ENCODE measurements around the gene NXPH4.
A peak's percentile ranks its signal among the peaks of the same experiment; 100 is the strongest.

Gene NXPH4

DNA sequence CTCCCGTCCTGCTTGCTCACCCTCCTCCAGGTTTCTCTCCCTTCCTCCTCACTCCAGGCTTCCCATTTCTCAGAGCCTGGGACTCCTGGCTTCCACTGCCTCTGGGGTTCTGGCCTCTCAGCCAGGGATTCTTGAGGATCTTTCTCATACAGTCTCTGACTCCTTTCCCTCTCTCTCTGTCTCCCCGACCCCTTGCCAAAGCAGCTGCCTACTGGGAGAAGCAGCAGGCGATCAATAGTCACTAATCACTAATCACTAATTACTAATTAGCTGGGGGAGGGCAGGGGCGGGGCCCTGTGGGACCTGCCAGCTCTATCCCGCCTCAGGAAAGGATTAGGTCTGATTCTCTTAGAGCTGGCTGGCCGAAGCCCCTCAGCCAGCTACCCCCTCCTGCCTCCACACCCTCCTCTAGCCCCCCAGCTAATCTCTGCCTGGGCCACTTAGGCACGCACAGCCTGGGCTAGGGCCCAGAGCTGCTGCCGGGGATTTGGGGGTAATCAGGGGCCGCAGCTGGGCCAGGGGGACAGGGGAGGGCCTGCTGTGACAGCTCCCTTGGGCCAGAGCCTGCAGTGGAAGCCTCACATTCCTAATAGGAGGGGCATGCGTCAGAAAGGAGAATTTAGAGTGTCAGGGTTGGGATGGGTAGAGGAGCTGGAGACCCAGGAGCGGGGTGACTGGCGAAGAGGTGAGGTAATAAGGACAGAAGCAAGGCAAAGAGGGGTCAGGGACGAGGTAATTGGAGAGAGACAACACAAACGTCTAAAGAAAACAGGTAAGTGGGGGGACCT lies 2.8 kb downstream of the NXPH4 start:
- DNase-seq (ENCODE audit: low read depth) = no peak

DNA sequence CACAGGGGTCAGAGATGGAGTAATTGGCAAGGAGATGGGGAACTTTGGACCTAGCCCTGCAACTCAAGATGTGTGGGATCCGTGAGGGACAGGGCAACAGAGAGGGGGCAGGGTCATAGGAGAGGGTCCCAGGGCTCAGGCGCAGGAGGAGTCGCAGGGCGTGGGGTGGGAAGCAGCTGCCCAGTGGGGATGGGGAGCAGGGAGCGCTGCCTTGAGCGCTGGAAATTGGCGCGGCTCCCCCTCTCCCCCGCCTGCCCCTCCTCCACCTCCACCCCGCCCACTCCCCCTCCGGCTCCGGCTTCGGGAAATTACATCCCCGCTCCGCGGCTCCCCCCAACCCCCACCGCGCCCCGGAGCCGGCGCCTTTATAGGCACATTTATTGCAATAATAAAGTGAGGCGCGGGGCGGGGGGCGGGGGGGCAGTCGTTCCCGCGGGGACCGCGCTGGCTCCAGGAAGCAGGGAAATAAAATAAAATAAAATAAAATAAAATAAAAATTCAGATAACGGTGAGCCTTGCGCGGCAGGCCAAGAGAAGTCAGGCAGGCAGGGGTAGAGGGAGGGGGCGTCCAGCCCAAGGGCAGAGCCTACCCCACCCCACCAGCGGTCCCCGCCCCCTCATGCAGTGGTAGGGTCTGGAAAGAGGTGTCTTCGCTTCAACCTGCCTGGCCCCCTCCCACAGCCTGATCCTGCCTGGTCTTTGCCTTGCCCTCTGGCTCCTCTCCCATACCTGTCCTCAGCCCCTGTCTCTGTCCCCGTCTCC lies 3.6 kb downstream of the NXPH4 start:
- DNase-seq (ENCODE audit: low read depth) = no peak

DNA sequence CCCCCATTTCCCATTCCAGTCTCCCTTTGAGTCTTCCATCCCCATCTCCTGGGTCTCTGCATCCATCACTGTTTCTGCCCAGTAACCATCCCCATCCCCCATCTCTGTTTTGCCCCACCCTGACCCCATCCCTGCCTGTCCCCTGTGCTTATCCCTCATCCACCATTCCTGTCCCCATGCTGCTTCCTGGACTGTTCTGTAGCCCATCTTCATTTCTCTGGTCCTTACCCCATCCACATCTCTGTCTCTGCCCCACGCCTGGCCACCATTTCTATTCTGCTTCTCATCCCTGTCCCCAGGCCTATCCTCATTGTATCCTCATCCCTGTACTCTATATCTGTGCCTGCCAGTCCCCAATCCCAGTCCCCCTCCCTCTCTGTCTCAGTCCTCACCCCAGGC lies 4.2 kb downstream of the NXPH4 start:
- no peak for DNase-seq (ENCODE audit: low read depth)

DNA sequence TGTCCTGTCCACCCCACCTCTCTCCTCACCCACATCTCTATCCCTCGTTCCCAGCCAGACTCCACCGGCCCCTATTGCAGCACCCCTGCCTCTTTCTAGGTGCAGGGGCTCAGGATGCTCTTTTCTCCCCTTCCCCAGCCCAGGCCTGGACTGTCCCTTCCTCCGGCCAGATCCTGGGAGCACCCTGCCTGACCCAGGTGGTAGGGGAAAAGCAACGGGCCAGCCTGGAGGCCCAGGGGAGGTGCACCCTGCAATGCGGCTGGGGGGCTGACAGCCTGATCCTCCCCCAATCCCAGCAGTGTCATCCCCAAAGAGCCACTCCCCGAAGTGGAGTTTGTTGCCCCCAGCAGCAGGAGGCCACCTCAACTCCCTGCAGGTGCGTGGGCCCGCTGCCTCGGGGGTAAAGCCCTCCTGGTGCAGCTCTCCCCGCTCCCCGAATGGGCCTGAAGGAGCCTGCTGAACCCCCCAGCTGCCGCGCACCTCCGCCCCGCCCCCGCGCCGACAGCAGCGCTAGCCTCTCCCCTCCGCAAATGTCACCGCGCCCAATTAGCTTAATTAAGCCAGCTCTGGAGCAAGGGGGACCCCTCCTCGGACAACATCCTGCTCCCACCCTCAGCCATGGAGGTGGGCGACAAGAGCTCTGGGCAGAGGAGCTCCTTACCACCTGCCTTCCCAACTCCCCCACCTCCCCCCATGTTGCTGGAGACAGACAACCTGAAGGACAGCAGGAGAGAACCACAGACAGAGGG lies 4.7 kb downstream of the NXPH4 start:
- no peak for DNase-seq (ENCODE audit: low read depth)

DNA sequence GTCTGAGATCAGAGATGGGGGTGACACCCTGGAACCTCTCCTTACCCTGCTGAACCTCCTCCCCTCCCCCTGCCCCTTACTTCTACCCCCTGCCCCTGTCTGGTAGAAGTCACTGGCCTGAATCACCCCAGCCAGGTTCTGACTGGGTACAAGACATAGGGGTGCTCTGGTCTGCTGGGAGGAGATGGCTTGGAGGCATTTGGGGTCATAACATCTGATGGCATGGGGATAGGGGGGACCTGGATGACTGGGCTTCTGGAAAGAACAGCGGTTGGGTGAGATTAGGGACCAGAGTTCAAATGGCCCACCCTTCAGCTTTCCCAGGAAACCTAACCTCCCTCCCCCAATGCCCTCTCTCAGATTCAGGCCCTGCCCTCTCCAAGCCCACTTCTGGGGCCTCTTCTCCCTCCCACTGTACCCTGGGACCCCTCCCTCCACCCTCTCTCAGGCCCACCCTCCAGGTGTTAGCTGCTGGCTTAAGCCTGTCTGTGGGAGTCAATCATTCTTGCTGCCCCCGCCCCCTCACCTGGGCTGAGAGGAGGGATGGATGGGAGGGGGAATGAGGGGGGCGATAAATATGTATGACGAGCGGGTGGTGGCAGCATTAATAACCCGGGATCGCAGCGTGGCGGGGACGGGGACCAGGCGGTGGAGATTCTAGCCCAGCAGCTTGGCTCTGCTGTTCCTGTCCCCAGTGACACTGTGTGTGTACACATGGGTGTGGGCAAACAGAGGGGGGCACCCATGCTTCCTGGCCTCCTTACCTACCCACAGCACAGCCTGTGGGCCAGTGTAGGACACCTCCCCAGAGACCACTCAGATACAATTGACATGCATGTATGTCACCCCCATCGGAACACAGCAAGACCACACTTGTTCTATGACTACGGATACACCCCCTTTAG lies 5.9 kb downstream of the NXPH4 start:
- no peak for DNase-seq (ENCODE audit: low read depth)

DNA sequence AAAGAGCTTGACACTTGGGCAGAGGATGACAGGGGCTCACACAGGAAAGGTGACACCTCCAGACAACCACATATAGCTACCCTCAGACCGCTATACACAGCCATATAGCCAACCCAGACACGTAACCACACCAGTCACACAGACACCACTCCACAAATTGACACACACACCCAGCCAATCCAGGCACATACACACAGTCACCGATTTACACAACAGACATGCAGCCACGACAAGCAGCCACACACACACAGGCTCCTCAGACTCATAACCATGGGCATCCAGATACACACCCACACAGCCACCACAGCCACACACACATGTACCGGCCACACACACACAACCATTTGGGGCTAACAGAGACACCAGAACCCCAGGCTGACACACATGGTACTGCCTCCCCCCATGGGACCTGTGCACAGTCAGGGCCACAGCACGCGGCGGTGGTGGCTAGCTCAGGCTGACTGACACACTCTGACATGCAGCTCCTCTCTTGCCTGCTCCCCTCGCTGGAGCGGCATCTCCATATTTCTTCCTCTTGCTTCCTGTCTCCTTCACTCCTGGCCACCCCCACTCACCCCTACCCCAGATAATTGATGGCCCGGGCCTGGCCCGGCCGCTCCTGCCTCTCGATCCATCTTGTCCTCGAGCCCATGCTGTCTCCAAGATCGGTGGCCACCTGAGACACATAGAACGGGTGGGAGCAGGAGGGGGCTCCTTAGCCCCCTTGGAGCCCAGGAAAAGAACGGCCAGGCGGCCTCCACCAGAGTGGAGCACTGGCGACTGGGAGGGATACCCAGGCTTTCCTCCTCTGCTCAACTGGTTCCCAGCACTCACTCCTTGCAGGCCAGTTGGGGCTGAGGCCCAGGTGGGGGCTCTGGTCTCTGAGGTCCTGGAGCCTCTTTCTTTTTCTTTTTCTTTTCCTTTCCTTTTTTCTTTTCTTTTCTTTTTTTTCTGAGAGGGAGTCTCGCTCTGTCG lies 6.9 kb downstream of the NXPH4 start:
- DNase-seq (ENCODE audit: low read depth) = no peak

DNA sequence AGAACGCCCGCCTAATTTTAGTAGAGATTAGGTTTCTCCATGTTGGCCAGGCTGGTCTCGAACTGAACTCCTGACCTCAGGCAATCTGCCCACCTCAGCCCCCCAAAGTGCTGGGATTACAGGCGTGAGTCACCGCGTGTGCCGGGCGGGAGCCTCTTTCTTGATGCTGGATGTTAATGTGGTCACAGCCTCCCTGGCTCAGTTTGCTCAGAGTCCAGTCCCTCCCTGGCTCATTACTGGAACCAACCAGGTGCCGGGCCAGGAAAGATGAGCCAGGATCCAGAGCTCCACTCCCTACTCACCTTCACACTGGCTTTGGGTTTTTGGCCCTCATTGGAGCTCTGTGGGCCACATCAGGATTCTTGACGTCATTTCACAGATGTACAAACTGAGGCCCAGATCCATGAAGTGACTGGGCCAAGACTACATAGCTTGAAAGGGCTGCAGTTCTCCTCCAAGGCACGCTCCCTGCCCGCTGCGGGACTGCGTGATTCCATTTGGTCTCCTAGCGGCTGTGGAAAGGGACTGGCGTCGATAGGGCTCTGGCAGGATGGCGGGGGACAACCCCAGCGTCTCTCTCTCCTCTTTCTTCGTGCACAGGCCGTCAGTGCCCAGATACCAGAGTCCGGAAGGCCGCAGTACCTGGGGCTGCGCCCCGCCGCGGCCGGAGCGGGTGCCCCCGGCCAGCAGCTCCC lies 7.8 kb downstream of the NXPH4 start:
- DNase-seq (ENCODE audit: low read depth) = no peak

DNA sequence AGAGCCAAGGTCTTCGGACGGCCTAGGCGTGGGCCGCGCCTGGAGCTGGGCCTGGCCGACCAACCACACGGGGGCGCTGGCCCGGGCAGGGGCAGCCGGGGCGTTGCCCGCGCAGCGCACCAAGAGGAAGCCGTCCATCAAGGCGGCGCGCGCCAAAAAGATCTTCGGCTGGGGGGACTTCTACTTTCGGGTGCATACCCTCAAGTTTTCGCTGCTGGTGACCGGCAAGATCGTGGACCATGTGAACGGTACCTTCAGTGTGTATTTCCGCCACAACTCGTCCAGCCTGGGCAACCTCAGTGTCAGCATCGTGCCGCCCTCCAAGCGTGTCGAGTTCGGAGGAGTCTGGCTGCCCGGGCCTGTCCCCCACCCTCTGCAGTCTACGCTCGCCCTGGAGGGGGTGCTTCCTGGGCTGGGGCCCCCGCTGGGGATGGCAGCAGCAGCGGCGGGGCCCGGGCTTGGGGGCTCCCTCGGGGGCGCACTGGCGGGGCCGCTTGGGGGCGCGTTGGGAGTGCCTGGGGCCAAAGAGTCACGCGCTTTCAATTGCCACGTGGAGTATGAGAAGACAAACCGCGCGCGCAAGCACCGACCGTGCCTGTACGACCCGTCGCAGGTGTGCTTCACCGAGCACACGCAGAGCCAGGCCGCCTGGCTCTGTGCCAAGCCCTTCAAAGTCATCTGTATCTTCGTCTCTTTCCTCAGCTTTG lies 8.5 kb downstream of the NXPH4 start:
- no peak for DNase-seq (ENCODE audit: low read depth)

DNA sequence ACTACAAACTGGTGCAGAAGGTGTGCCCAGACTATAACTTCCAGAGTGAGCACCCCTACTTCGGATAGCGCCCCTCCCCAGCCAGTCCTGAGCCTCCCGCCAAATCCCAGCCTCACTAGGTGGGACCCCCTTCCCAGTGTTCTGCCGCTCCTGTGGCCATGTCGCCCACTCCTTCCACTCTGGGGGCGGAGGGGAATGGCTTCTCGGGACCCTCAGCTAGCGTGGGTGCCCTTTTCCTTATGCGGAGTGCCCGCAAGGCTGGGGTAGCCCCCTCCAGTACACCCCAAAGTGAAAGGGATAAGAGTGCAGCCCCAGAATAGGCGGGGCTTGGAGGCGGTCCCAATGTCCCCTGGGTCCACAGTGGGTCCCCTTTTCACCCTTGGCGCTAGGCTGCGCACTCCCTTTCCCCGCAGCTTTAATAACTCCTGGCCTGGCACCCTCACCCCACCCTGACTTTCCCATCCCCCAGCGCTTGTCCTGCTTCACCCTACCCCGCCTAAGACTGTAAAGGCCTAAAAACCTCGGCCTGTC lies 9.2 kb downstream of the NXPH4 start:
- DNase-seq (ENCODE audit: low read depth) = no peak

DNA sequence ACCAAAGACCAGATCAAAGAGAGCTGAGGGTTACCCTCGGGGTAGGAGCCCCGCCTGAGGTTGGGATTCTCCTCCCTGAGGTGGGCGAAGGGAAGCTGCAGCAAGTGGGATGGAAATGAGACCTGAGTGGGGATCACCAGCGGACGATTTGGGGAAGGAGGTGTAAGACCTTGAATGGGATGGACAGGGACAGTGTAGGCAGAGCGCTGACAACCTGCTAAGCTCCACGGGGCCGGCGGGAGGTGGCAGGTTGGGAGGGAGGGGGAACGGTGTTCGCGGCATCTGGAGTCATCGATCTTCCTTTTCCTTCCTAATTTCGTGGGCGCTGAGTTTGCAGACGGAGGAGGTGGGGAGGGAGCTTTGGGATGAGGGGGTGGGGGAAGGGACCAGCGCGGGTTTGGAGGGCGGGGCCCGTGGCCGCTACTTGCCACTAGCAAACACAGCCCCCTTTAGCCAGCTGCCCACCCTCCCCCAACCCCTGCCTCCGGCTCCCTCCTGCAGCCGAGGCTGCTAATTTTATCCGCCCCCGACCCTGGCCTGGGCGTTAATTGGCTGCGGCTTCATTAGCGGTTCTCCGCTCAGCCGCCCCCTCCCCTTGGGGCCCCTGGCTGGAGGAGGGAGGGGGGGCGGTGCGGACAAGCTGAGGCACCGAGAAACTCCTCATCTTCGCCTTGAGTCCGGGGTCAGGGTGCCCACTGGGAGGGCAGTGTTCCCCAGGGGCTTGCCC lies 10.2 kb downstream of the NXPH4 start:
- no peak for DNase-seq (ENCODE audit: low read depth)

DNA sequence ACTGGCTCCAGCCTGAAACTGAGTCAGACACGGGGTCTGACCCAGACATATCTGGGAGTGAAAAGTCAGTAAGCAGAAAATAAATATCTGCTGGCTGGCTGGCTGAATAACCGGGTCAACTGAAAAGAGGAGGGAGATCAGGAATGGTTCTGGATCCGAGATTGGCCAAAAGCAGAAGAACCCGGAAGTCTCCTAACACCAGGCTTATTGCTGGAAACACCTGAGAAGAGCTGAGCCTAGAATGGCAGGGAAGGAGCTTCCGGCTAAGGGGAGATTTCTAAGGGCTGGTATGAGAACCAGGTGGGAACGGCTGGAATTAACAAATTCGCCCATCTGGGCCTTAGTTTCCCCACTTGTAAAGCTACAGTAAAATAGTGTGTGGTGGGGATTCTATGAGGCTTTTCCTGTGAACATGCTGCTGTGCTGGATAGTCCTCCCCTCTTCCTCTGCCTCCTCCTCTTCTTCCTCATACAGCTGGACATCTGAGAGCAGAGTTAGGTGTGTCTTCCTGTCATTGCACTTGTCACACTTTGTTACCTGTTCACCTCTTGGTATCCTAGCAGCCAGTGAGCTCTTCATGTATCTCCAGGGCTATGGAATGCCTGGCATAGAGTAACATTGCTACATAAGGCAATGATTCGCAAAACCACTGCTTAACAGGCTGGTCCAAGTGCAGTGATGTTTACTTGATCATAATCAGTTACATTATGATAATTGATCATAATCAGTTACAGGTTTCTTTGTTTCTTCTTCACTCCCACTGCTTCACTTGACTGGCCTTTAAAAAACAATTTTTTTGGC lies 10.9 kb downstream of the NXPH4 start:
- DNase-seq (ENCODE audit: low read depth) = no peak

DNA sequence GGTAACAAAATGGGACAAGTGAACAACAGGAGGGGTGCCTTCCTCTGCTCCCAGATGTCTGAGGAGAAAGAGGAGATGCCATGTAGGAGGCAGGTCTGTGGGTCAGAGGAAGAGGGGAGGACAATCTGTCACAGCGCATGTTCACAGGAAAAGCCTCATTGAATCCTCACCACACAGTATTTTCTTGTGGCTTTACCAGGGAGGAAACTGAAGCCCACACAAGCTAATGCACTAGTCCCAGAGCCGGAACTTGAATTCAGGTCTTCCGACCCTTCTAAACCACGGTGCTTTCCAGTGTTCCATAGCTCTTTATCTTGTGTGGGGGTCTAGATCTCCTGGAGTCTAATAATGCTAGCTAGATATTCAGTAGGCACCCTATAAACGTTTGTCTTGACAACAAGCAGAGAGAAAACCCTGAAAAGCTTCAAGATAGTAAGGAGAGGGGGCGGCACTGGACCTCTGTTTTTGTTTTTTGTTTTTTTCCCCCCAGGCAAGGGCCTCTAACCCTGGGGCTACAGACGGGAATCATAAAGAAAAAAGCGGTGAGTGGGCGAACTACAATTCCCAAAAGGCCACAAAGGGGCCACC lies 12.5 kb downstream of the NXPH4 start:
- no peak for DNase-seq (ENCODE audit: low read depth)

DNA sequence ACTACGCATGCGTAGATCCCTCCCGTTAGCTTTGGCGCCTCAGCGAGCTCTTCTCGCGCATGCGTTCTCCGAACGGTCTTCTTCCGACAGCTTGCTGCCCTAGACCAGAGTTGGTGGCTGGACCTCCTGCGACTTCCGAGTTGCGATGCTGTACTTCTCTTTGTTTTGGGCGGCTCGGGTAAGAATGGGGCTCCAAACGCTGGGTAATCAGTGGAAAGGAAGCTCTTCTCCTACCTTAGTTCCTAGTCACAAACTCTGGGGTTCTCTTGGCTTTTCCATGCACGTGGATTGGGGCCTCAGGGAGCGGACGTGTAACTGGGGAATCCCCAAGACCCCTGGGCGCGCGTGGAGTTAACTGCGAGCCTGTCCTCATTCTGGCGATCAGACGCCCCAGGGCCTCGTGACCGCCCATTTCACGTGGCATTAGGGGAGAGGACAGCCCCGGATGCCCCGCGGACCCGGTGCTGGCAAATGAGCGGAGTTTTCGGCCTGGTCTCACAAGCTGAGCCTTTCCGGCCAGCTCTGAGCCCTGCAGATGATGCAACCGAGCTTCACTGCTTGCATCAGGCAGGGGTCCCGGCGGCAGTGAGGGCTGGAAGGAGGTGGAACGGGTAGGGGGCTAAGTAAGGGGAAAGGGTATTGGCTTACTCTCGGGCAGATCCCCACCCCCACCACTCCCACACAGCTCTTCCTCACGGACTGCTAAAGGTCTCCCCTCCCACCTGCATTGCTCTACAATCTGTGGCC lies 13.2 kb downstream of the NXPH4 start, which contains the start of gene SHMT2:
Gene SHMT2 (plus strand): TSS at position 78 of the 747 bp plus-strand sequence. CDS start 68 bp downstream, at position 146.
- peak; percentile 70 for DNase-seq (ENCODE audit: low read depth)

DNA sequence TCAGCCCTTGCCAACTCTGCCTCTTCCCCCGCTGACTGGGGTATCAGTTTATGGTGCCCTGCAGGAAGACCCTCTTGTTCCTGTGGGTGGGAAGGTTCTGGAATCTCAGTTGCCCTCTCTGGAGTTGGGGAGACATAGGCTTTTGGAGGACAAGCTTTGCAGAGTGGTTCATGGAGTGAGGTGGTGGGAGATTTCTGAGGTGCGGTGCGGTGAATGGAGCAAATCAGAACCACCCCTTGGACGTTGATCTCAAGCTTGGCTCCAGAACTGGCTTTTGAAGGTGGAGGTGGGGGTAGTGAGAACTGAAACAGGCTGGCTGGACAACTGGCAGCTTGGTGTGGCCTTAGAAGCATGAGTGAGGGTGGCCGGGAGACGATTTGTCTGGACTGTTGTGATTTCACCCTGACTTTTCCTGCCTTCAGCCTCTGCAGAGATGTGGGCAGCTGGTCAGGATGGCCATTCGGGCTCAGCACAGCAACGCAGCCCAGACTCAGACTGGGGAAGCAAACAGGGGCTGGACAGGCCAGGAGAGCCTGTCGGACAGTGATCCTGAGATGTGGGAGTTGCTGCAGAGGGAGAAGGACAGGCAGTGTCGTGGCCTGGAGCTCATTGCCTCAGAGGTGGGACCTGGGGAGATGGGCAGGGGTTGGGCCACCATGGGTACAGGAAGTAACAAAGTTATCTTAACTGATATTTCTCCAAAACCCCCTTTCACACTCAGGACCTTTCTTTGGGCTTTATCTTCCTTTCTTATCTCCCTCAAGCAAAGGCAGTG lies 14.0 kb downstream of the NXPH4 start:
- no peak for DNase-seq (ENCODE audit: low read depth)

DNA sequence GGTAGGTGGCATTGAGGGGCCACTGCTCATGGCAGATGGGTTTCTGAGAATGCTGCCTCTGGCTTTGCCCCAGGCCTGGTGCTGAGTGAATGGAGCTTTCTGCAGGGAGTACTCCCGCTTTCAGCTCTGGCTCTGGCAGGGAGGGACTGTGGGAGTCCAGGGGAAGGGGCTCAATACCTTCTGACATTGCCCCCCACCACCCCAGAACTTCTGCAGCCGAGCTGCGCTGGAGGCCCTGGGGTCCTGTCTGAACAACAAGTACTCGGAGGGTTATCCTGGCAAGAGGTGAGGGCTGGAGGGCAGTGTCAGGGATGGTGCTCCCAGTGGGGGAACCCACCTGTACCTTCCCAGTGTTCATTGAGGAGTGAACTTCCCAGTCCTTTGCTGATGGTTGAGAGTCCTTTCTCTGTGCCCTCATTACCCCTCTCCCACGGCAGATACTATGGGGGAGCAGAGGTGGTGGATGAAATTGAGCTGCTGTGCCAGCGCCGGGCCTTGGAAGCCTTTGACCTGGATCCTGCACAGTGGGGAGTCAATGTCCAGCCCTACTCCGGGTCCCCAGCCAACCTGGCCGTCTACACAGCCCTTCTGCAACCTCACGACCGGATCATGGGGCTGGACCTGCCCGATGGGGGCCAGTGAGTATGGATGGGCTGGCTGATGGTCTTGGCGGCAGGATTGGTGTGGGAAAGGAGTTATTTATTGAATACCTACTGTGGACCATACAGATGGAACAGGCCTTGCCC lies 14.9 kb downstream of the NXPH4 start:
- DNase-seq (ENCODE audit: low read depth) = no peak

Data from stimulated activated CD8-positive, alpha-beta memory T cell treated with anti-CD3 and anti-CD28 coated beads, Interleukin-15, amount 100 ng/mL, for 24 hours (primary cell).